SK-N-SH treated with all-trans-retinoic acid at 6 μM for 48 hours (cell line): ENCODE measurements around the gene FAM222B.

Source experiments
- OSR1 ChIP-seq: fragments of 250-450 bp; sonication (Bioruptor Pico); IDR thresholded peaks from 2 replicates; pipeline ENCODE4 v1.8.0; 2022; ENCODE audit warnings: moderate library complexity, mild to moderate bottlenecking, inconsistent platforms
- PATZ1 ChIP-seq: fragments of 250-450 bp; sonication (Bioruptor Pico); IDR thresholded peaks from 2 replicates; pipeline ENCODE4 v1.8.0; 2020; ENCODE audit warnings: mild to moderate bottlenecking, moderate library complexity, borderline replicate concordance
- RARB ChIP-seq: fragments of 250-450 bp; sonication (Bioruptor Pico); IDR thresholded peaks from 2 replicates; pipeline ENCODE4 v1.8.0; 2021; ENCODE audit warnings: mild to moderate bottlenecking, moderate library complexity
- SNAI2 ChIP-seq: fragments of 250-450 bp; sonication (Bioruptor Pico); IDR thresholded peaks from 2 replicates; pipeline ENCODE4 v1.5.0; 2020; ENCODE audit warnings: mild to moderate bottlenecking, moderate library complexity
- ZNF565 ChIP-seq: fragments of 450-650 bp; formaldehyde crosslinking; conservative IDR thresholded peaks from 2 replicates; pipeline ENCODE4 v1.5.0; 2020; ENCODE audit warnings: low read depth, mild to moderate bottlenecking, moderate library complexity

GRCh38 chr17:28887871-28888471 lies 45.4 kb upstream of the FAM222B start:
- TF ChIP-seq OSR1 (CRISPR knock-in tag), result no peak
- no peak for TF ChIP-seq RARB (CRISPR knock-in tag)
- no peak for TF ChIP-seq SNAI2 (CRISPR knock-in tag)
- TF ChIP-seq PATZ1 (CRISPR knock-in tag), result no peak
- TF ChIP-seq ZNF565 (CRISPR knock-in tag), result no peak
